Panc1 (cell line): ENCODE data around the gene OVCH1.

Experiments
- CTCF ChIP-seq: fragments of 450-650 bp; IDR thresholded peaks from 2 replicates; pipeline ENCODE4 v1.5.1; 2017; ENCODE audit warnings: mild to moderate bottlenecking
- POLR2AphosphoS5 ChIP-seq: IDR thresholded peaks from 2 replicates; pipeline ENCODE4 v1.6.1; 2012; ENCODE audit warnings: mild to moderate bottlenecking, low read depth, low read length, moderate library complexity

GRCh38 chr12:29402437-29402836 lies 95.0 kb downstream of the OVCH1 start:
- TF ChIP-seq CTCF (no peak), POLR2AphosphoS5 (no peak)
